KOPT-K1 (cell line): ENCODE data around the gene GNG12.

Source experiments
- H3K27ac ChIP-seq: fragments of 200-600 bp; sonication (generic); 2 replicates; pipeline ENCODE4 v1.5.1; 2016; ENCODE audit warnings: antibody characterized with exemption, mild to moderate bottlenecking, low read depth, low read length; ENCODE audit not compliant: poor library complexity, severe bottlenecking
- H3K36me3 ChIP-seq: fragments of 200-600 bp; sonication (generic); 2 replicates; pipeline ENCODE4 v1.5.1; 2017; ENCODE audit warnings: antibody characterized with exemption, mild to moderate bottlenecking, low read length, moderate library complexity; ENCODE audit not compliant: insufficient read depth
- H3K9me3 ChIP-seq: fragments of 200-600 bp; sonication (generic); 2 replicates; pipeline ENCODE4 v1.5.1; 2017; ENCODE audit warnings: antibody characterized with exemption, low read length, mild to moderate bottlenecking; ENCODE audit not compliant: insufficient read depth, poor library complexity, severe bottlenecking

GNG12 gene

DNA sequence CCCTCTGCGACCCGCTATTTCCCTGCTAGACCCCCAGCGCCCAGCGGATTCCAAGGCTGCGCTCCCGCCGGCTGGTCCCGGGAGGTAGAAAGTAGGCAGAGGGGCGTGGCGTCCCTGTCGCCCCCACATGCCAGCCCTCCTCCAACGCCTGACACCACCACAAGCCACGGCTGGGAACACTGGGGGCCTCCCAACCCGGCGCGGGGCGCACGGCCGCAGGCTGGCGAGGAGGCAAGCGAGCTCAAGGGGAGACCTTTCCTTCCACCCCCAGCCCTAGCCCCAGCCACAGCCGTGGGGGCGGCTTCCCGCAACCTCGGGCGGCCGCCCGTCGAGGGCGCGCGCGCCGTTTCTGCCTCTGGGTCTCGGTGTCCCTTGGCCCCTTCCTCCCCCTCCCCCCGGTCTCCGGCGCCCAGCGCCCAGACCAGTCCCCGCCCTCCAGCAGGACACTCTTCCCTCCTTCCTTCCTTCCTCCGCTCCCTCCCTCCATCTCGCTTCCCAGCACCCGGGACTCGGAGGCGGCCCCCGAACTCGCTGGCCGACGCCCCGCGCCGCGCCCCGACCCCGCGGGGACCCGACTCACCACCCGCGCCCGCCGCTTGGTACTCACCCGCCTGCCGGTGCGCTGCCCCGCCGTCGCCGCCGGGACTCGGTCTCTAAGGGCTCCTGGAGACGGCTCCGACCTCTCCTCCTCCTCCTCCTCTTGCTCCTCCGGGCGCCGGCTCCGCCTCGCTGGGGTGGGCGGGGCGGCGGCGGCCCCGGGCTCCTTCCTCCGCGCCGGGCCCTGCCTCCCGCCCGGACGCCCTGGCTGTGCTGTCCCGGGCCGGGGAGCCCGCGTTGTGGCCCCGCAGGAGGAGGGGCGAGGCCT is at the start of gene GNG12:
Gene GNG12, minus strand, starts transcription at position 731 of the 865 bp plus-strand sequence. CDS start 125,781 bp downstream, outside the sequence.
- Histone ChIP-seq H3K9me3 (peaks cover 6% of the 10 kb centered on the region), H3K36me3 (no peaks in the 10 kb centered on the region), H3K27ac (no peak within 1 kb of the TSS)

DNA sequence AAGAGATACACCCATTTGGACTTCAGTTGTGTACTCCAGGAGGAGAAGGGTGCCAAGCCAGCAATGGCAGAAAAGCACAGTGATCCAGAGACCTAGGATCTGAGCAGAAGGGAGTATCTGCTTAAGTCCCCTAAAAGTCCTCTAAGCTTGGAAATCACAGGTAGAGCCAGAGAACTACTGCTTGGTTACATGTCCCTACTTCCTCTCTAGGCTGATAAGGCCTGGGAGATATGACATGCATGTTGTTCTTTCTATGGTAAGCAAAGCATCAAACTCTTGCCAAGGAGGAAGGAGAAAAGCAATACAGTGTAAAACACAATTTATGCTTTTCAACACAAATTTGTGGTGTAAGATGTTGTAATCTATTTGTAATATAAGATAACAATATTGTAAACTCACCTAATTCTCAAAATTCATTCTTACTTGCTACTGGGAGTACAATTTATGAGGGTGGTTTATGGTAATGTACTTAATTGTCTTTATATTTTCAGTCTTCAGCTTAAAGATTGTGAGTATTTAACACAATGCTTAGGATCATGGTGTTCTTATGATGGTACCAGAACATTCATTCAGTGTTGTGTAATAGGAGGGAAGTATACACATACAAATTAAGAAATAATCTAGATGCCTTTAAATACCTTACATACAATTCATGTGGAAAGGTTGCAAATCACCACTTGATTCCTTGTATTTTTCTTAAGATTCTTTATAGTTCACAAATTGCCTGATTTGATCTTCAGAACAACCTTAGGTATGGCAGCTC is 49.1 kb upstream of the GNG12 start:
- no peaks in the 10 kb centered on the region for H3K9me3 ChIP-seq
- H3K27ac ChIP-seq: no peak overlapping the region
- H3K36me3 ChIP-seq: no peaks in the 10 kb centered on the region

DNA sequence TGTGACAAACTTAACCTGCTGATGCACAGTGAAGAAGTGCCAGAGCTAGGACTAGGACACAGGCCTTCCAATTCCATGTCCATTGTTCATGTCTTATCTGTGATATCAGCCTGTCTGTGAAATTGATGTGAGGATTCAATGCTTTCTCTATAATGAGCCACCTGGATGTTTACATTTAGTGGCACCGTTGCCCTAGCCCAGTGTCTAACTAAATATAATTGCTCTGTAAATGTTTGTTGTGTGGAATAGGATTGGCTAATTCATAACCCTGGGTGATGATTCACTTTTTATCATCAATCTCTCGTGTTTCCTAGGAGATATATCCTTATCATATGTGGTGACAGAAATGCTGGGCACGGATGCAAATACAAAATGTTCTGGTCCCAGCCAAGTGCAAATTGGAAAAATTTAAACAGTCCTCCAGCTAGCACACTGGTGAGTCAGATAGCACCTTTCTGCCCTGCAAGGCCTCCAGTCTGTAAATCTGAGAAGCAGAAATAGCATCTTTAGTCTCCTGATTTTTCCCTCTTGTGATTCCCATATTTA is 46.9 kb upstream of the GNG12 start:
- H3K36me3 ChIP-seq: no peaks in the 10 kb centered on the region
- no peak overlapping the region for H3K27ac ChIP-seq
- H3K9me3 ChIP-seq: no peaks in the 10 kb centered on the region

DNA sequence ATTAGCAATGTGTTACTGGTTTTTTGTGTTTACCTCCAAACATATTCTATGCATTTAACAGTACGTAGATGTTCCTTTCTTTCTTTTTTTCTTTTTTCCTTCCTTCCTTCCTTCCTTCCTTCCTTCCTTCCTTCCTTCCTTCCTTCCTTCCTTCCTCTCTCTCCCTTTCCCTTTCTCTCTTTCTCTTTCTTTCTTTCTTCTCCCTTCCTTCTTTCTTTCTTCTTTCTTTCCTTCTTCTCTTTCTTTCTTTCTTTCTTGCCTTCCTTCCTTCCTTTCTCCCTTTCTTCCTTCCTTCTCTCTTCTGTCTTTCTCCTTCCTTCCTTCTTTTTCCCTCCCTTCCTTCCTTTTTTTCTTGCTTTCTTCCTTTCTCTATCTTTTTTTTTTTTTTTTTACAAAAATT is 46.2 kb upstream of the GNG12 start:
- H3K9me3 ChIP-seq: no peaks in the 10 kb centered on the region
- no peak overlapping the region for H3K27ac ChIP-seq
- H3K36me3 ChIP-seq: no peaks in the 10 kb centered on the region

DNA sequence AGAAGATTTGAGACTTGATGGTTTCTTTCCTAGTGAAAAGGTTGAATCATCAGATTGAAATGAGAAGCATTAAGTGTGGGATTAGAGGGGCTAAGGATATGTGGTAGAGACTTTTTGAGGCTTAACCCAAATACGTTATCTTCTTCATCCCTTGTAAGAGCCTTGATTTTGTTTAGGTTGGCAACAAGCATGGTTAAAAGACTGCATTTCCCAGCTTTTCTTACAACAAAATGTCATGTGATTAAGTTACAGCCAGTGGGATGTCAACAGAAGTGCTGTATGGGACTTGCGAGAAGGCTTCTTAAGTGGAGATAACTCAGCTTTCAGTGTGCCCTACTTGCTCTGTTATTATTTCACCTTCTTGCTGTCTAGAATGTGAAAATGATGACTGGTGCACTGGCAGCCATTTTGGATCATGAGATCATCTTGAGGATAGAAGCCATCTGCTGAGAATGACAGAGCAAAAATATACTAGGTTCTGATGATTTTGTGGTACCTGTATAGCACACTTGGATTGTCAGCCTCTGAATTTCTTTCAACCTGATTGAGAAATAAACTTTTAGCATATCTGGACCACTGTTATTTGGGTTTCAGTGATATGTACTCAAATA is 41.3 kb upstream of the GNG12 start:
- Histone ChIP-seq H3K9me3 (no peaks in the 10 kb centered on the region), H3K36me3 (no peaks in the 10 kb centered on the region), H3K27ac (no peak overlapping the region)

DNA sequence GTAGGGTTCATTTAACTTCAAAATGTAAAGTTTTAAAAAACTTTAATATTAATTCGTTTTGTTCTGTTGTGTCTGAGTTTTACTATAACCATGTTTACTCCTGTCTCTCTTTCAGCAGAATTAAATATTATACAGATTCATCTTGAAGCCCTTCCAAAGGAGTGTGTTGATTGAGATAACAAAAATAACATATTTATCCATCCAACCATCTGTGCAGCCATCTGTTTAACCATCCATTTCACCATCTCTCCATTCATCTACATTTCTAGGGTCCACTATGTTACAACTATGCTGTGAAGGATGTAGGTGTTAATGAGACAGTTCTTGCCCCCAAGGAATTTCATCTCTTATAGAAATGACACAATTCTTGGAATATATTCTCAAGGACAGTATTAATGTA is 36.0 kb upstream of the GNG12 start:
- Histone ChIP-seq H3K36me3 (no peaks in the 10 kb centered on the region), H3K9me3 (no peaks in the 10 kb centered on the region), H3K27ac (no peak overlapping the region)

DNA sequence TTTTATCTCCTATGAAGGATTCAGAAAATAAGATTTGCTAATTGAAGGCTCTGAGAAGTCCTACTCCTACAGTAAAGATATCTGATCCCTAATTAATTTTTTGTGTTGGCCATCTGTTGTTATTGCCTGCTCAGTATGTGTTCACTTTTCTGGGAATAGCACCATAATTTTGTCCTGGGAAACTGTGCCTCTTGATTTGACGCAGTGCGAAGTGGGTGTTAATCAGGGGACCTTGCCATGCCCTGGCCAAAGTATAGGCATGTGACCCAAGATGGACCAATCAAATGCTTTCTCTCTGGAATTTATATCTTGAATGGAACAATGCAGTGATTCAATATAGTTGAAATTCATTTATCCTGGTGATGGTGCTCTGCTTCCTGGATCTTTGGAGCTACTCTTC is 30.4 kb upstream of the GNG12 start:
- Histone ChIP-seq H3K27ac (no peak overlapping the region), H3K36me3 (no peaks in the 10 kb centered on the region), H3K9me3 (no peaks in the 10 kb centered on the region)

DNA sequence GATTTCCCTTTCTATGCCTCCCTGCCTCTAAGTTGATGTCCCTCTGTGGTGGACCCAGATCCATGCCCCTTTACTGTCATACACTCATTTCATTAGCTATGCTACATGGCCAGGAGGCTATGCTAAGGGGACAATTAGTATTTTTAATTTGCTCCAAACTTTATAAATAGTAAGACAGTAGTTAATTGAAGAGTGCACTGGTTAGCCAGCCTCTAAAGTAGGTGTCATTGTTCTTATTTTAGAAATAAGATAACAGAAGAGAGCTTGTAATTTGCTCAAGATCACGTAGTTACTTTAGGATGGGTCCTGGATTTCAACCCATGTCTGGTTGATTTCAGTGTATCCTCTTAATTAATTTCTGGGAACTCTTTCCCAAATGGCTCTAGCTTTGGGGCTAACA is 29.4 kb upstream of the GNG12 start:
- Histone ChIP-seq H3K9me3 (no peaks in the 10 kb centered on the region), H3K36me3 (no peaks in the 10 kb centered on the region)

DNA sequence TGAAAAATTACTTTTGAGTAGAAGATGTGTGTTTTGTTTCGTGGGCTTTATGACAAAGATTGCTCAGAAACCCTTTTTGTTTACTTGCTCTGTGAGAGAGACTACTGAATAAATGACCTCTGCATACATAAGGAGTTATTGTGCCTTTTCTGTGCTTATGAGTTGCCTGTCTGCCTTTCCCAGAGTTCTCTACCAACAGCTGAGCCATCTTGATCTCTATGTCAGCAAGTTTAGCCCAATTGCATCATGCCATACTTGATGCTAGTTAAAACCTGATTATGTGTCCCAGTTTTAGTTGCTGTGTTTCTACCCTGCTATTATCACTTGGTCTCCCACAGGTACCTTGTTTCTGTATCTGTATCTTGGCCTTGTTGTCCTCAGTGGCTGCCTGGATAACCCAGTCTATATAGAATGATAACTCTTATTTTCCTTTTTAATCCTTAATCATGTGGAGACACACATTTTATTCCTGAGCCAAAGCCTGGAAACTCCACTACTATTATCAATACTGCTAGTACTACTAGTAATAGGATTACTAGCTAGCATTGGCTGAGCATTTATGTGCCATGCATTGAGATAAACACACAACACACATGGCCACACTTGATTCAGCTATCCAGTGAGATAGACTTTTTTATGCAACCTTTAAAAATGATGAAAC is 28.7 kb upstream of the GNG12 start:
- Histone ChIP-seq H3K36me3 (no peaks in the 10 kb centered on the region), H3K9me3 (no peaks in the 10 kb centered on the region)

More for the DNA sequence above, 29.4 kb upstream of the GNG12 start:
- no peak overlapping the region for H3K27ac ChIP-seq

DNA sequence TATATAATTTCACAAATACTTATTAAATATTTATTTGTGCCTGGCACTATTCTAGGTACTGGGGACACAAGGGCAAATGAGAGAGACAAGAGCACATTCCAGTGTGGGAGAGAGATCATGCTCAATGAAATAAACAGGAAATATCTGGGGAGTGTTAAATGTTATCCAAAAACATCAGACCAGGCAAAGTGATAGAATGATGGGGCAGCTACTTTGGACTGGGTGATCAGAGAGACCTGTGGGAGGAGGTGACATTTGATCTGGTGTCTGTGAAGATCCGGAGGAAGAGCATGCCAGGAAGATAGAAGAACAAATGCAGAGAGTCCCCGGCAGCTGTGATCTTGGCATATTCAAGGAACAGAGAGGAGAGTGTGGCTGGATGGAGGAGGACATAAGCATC is 27.5 kb upstream of the GNG12 start:
- Histone ChIP-seq H3K27ac (no peak overlapping the region), H3K9me3 (no peaks in the 10 kb centered on the region)

More for the DNA sequence above, 28.7 kb upstream of the GNG12 start:
- no peak overlapping the region for H3K27ac ChIP-seq

DNA sequence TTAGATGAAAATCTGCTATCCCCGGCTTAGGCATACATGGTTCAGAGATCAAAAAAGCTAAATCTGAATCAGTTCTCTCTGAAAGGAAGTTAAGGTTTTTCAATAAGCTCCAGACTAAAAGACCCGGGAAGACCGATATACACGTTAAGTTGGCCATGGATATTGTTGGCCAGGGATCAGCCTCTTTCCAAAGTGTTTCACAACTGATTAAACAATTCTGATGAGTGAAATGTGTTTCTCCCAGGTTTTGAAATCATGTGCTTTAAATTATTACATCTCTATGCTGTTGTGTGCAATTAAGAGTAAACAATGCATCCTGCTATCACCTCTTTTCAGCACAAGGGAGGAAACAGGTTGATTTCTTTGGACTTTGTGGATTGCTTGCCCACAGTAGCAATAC is 23.7 kb upstream of the GNG12 start:
- Histone ChIP-seq H3K9me3 (no peaks in the 10 kb centered on the region), H3K27ac (no peak overlapping the region), H3K36me3 (no peaks in the 10 kb centered on the region)

More for the DNA sequence above, 27.5 kb upstream of the GNG12 start:
- no peaks in the 10 kb centered on the region for H3K36me3 ChIP-seq

DNA sequence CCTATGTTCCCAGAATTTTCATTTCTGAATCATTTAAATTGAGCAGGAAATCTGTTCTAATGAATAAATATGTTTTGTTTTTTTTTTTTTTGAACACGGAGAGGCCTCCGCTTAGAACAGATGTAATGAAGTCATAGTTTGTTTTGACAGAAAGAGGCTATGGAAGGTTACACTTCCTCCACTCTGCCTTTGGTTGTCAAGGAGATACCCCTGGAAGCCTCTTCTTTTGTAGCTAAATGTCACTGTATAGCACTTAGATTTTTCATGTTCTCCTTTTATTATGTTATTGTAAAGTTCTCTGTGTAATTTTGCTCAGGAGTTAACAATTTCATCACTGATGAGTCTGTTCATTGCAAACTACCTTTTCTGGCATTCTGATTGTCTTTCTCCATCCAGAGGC is 22.7 kb upstream of the GNG12 start:
- no peaks in the 10 kb centered on the region for H3K36me3 ChIP-seq
- no peak overlapping the region for H3K27ac ChIP-seq
- H3K9me3 ChIP-seq: no peaks in the 10 kb centered on the region

DNA sequence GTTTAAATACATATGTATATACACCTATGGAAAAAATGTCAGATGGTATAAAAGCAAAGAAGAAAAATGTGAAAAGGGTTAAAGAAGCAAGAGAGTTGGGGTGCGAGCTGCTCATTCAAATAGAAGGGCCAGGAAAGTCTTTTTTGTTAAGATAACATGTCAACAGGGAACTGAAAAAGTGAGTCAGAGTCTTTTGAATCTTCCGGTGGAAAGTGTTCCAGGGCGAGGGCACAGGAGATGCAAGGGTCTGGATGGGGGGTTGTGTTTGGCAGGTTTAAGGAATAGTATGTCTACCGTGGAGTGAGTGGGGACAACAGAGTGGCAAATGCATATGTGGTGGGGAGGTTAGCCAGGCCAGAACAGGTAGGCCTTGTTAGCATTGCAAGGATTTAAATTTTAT is 22.2 kb upstream of the GNG12 start:
- H3K9me3 ChIP-seq: no peaks in the 10 kb centered on the region
- H3K27ac ChIP-seq: no peak overlapping the region

DNA sequence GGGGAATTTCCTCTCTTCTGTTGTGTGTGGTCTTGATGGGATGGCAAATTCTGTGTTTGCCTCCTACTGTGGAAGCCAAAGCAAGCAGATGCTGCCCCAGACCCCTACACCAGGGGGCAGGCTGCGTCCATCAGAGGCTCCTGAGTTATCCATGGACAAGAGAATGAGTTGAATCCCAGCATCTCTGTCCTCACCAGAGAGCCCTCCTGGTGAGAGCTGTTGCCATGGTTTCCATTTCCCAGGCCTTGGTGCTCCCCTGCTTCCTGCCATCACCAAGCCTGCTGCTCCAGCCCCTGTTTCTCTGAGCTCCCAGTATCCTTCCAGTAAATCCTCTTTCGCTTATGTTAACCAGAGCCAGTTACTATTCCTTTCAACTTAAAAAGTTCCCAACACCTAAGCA is 20.4 kb upstream of the GNG12 start:
- no peak overlapping the region for H3K27ac ChIP-seq
- H3K9me3 ChIP-seq: no peaks in the 10 kb centered on the region
- H3K36me3 ChIP-seq: no peaks in the 10 kb centered on the region

More for the DNA sequence above, 22.2 kb upstream of the GNG12 start:
- H3K36me3 ChIP-seq: no peaks in the 10 kb centered on the region
